Endothelial cell (in vitro differentiated cells): Measurements from ENCODE around the gene CCL23. TPM values are rescaled to one million over a fixed set of nuclear protein-coding genes. Genes with fewer than 3 reads are reported as not detected.
A peak's percentile ranks its signal among the peaks of the same experiment; 100 is the strongest.

ENCODE experiments used
- DNase-seq: peaks from one replicate; pipeline ENCODE4 v3.0.0; 2021; ENCODE audit warnings: low spot score
- H3K27ac Mint-ChIP-seq: one replicate; pipeline ENCODE4 v1.8.0; 2021; ENCODE audit warnings: mixed read lengths, inconsistent platforms; ENCODE audit not compliant: unreplicated experiment
- H3K27me3 Mint-ChIP-seq: one replicate; pipeline ENCODE4 v1.8.0; 2021; ENCODE audit warnings: mild to moderate bottlenecking, moderate library complexity, mixed read lengths, inconsistent platforms; ENCODE audit not compliant: unreplicated experiment
- H3K36me3 Mint-ChIP-seq: one replicate; pipeline ENCODE4 v1.8.0; 2021; ENCODE audit warnings: mild to moderate bottlenecking, low read depth, mixed read lengths, inconsistent platforms; ENCODE audit not compliant: unreplicated experiment
- H3K4me1 Mint-ChIP-seq: one replicate; pipeline ENCODE4 v1.8.0; 2021; ENCODE audit warnings: mild to moderate bottlenecking, mixed read lengths, inconsistent platforms; ENCODE audit not compliant: unreplicated experiment
- H3K4me3 Mint-ChIP-seq: one replicate; pipeline ENCODE4 v1.8.0; 2021; ENCODE audit warnings: mild to moderate bottlenecking, mixed read lengths, inconsistent platforms; ENCODE audit not compliant: unreplicated experiment
- H3K9me3 Mint-ChIP-seq: one replicate; pipeline ENCODE4 v1.8.0; 2021; ENCODE audit warnings: mixed read lengths, inconsistent platforms; ENCODE audit not compliant: unreplicated experiment
- CTCF ChIP-seq: fragments of 200-600 bp; sonication (generic); IDR thresholded peaks from one replicate; pipeline ENCODE4 v1.5.0; 2021; ENCODE audit warnings: antibody characterized with exemption; ENCODE audit not compliant: unreplicated experiment
- long read RNA-seq: library from polyadenylated mRNA; unstranded; transcript quantifications from one replicate; pipeline ENCODE4 v2.0.0, GENCODE V29; 2020; ENCODE audit not compliant: unreplicated experiment
- total RNA-seq: library from RNA; stranded (reverse); fragmentation: NEBNext Ultra II Directional; extraction: Animal tissue kit (Norgen Biotek cat#: 25700); gene quantifications from one replicate; pipeline ENCODE4 v1.2.1, GENCODE V29; 2021; ENCODE audit not compliant: unreplicated experiment

CCL23 gene
- total RNA-seq, result not detected
- long read RNA-seq, result 0 reads

- peaks cover 2% of the 10 kb centered on the region for H3K9me3 Mint-ChIP-seq
- H3K4me1 Mint-ChIP-seq, result peaks cover 12% of the 10 kb centered on the region
- no peak within 1 kb of the TSS for H3K4me3 Mint-ChIP-seq
- DNase-seq, result no peak
- H3K36me3 Mint-ChIP-seq, result peaks cover 3% of the 10 kb centered on the region
- TF ChIP-seq CTCF, result no peak
- H3K27me3 Mint-ChIP-seq, result no peaks in the 10 kb centered on the region
- peak within 1 kb of the TSS; percentile 22 for H3K27ac Mint-ChIP-seq
Observed at GRCh38 chr17:36017799-36018198, at the start of gene CCL23. Gene CCL23 (minus strand): TSS chr17:36017972. CDS start chr17:36017897, 75 bp downstream.

- DNase-seq, result no peak
- H3K27me3 Mint-ChIP-seq, result peaks cover 3% of the 10 kb centered on the region
- no peaks in the 10 kb centered on the region for H3K9me3 Mint-ChIP-seq
- H3K4me3 Mint-ChIP-seq, result no peak overlapping the region
- no peaks in the 10 kb centered on the region for H3K4me1 Mint-ChIP-seq
- H3K27ac Mint-ChIP-seq, result no peak overlapping the region
- no peak for TF ChIP-seq CTCF
- no peaks in the 10 kb centered on the region for H3K36me3 Mint-ChIP-seq
Observed at GRCh38 chr17:36066365-36066985, 48.7 kb upstream of the CCL23 start.

- Mint-ChIP-seq H3K27ac (no peak within 1 kb of the TSS), H3K27me3 (peaks cover 3% of the 10 kb centered on the region), H3K36me3 (no peaks in the 10 kb centered on the region), H3K4me3 (no peak within 1 kb of the TSS), H3K9me3 (no peaks in the 10 kb centered on the region), H3K4me1 (no peaks in the 10 kb centered on the region)
- no peak for TF ChIP-seq CTCF
- DNase-seq, result no peak
Observed at GRCh38 chr17:36063786-36064541, 46.2 kb upstream of the CCL23 start, which contains the start of gene CCL18. Gene CCL18 (plus strand): TSS chr17:36064272. CDS start chr17:36064343, 71 bp downstream.

- Mint-ChIP-seq H3K36me3 (no peaks in the 10 kb centered on the region), H3K27ac (no peak overlapping the region), H3K27me3 (no peaks in the 10 kb centered on the region), H3K4me3 (no peak overlapping the region), H3K9me3 (no peaks in the 10 kb centered on the region), H3K4me1 (no peaks in the 10 kb centered on the region)
- no peak for DNase-seq
- no peak for TF ChIP-seq CTCF
Observed at GRCh38 chr17:36060816-36061215, 43.0 kb upstream of the CCL23 start.

- no peak for TF ChIP-seq CTCF
- Mint-ChIP-seq H3K4me3 (no peak overlapping the region), H3K27me3 (peaks cover 3% of the 10 kb centered on the region), H3K9me3 (no peaks in the 10 kb centered on the region), H3K27ac (no peak overlapping the region), H3K36me3 (no peaks in the 10 kb centered on the region), H3K4me1 (no peaks in the 10 kb centered on the region)
- DNase-seq, result no peak
Observed at GRCh38 chr17:36059406-36059805, 41.6 kb upstream of the CCL23 start.
